MM.1S (cell line): Measurements from ENCODE around the gene NAIP.
"Not testable (repeated sequence)": the region's sequence is repeated elsewhere in the genome, so short reads cannot be mapped to it uniquely, and the experiment has no call there.

ENCODE experiments used
- CTCF ChIP-seq: fragments of 300-600 bp; sonication (generic); IDR thresholded peaks from 2 replicates; pipeline ENCODE4 v1.5.1; 2016; ENCODE audit warnings: antibody characterized with exemption, low read length, mixed read lengths
- EZH2 ChIP-seq: fragments of 300-600 bp; sonication (generic); optimal IDR thresholded peaks from 2 replicates; pipeline ENCODE3; 2017; ENCODE audit warnings: low read depth, mild to moderate bottlenecking, antibody characterized with exemption, low read length, mixed read lengths
- EZH2phosphoT487 ChIP-seq: fragments of 300-600 bp; sonication (generic); IDR thresholded peaks from 2 replicates; pipeline ENCODE4 v1.6.1; 2018; ENCODE audit warnings: antibody characterized with exemption, low read length

DNA sequence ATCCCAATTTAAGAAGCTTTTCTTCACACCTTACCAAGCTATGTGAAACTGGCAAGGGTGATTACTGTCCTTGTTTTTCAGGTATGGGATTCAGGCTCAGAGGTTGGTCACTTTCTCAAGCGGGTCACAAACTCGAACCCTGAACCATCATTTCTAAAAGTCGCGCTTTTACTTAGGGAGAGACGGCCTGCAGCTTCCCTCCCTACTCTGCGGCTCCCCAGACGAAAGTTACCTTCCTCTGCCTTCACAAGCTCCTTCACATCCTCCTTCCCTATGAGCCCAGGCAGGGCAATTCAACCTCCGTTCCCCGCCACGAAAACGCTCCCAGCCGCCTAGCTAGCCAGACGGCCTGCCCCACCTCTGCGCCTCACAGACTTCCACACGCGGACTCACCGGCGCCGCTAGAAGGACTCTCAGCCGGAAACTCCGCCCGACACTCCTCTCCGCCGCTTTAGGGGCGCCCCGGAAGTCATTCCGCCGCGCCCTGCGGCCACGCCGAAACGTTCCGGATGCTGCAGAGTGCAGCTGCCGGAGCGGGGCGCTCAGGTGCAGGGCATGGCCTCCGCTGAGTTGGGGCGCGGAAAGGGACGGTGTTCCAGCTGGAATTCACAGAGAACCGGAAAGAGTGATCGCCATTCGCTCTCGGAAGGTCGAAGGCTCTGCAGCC, 42.3 kb upstream of the NAIP start, which contains the start of gene GTF2H2:
- TF ChIP-seq CTCF, EZH2, EZH2phosphoT487: not testable (repeated sequence)
